ENCODE measurements around the gene LIG1.

Gene LIG1

DNA sequence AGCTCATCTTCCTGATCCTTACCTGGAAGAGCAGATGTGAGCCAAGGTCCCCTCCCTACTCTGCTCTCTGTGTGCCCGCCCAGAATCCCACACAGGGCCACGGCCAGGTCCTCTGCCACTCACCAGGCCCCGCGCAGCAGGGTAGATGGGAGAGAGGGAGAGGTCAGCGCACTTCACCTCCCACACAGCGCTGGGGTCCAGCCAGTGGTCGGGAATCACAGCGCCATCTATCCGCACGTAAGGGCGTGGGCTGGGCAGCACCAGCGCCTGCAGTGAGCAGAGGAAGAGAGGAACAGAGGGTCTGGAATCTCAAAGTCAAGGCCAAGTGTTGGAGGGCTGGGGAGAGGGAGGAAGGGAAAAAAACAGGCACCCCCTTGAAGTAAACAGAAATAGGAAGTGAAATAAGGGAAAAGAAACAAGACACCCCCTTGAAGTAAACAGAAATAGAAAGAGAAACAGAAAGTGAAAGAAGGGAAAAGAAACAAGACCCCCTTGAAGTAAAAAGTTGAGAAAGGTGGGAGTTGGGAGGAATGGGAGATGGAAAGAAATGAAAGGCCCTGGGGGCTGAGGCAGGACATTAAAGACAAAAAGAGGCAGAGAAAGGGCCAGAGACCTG, 52.5 kb downstream of the LIG1 start:
- TF ChIP-seq, protein P1, sequence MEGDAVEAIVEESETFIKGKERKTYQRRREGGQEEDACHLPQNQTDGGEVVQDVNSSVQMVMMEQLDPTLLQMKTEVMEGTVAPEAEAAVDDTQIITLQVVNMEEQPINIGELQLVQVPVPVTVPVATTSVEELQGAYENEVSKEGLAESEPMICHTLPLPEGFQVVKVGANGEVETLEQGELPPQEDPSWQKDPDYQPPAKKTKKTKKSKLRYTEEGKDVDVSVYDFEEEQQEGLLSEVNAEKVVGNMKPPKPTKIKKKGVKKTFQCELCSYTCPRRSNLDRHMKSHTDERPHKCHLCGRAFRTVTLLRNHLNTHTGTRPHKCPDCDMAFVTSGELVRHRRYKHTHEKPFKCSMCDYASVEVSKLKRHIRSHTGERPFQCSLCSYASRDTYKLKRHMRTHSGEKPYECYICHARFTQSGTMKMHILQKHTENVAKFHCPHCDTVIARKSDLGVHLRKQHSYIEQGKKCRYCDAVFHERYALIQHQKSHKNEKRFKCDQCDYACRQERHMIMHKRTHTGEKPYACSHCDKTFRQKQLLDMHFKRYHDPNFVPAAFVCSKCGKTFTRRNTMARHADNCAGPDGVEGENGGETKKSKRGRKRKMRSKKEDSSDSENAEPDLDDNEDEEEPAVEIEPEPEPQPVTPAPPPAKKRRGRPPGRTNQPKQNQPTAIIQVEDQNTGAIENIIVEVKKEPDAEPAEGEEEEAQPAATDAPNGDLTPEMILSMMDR (IDR thresholded peaks at IDR 0.05; ENCODE audit: low read depth, low read length), result no peak
- H3K9me3 ChIP-seq (ENCODE audit: severe bottlenecking), result no peaks in the 10 kb centered on the region
- no peaks in the 10 kb centered on the region for H3K27me3 ChIP-seq (ENCODE audit: insufficient read depth, low read depth, severe bottlenecking)
- no peak for DNase-seq
- H3K36me3 ChIP-seq, result peaks cover 76% of the 10 kb centered on the region
- H3K27ac ChIP-seq, result no peak overlapping the region
- no peak overlapping the region for H3K4me3 ChIP-seq (ENCODE audit: low read depth, low read length)

DNA sequence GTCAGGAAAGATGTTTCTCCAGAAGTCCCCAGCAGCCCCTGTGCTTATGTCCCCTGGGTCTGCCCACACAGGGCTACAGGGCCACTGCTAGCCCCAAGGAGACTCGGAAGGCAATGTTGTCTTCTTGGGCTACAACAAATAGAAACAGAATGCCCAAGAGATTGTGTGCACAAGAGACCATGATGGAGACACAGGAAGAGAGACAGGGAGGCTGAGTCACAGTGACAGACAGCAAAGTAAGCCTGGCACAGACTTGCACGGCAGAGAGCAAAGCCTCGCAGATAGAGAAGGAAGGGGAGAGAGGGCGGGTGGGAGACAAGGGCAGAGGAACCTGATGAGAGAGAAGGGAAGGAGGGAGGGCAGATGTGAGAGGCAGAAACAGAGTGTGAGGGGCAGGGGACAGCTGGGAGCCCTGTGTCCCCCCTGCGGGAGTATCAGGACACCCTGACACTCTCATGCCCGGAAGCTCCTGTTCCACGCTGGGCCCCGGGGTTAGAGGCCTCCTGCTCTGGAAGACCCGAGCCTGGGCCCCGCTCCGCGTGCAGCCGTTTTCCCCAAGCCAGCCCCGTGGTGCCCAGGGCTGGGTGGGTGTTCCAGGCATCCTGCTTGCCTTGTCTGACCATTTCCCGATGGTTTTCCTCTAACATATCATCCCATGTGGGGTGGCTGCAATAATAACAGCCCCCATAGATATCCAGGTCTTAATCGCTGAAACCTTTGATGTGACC, 56.8 kb downstream of the LIG1 start:
- H3K9me3 ChIP-seq (ENCODE audit: severe bottlenecking), result no peaks in the 10 kb centered on the region
- TF ChIP-seq, protein P1 (IDR thresholded peaks at IDR 0.05; ENCODE audit: low read depth, low read length), result no peak
- H3K27ac ChIP-seq, result no peak overlapping the region
- DNase-seq, result no peak
- H3K36me3 ChIP-seq, result peaks cover 39% of the 10 kb centered on the region
- H3K4me3 ChIP-seq (ENCODE audit: low read depth, low read length), result no peak overlapping the region
- H3K27me3 ChIP-seq (ENCODE audit: insufficient read depth, low read depth, severe bottlenecking), result no peaks in the 10 kb centered on the region

DNA sequence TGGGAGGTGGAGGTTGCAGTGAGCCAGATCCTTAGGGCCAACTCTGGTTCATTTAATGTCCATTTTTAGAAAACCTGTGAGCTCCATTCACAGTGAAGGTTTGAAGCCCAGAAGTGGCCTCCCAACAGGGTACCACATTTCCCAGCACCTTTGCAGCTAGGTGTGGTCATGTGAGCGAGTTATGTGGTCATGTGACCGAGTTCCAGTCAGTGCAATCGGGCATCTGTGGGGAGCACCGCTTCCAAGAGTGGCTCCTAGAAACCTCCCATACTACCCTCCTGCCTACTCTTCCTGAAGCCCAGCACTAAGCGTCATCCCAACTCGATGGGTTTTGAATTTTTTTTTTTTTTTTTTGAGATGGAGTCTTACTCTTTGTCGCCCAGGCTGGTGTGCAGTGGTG, 58.9 kb downstream of the LIG1 start:
- Histone ChIP-seq H3K4me3 (ENCODE audit: low read depth, low read length) (no peak overlapping the region), H3K27ac (no peak overlapping the region), H3K9me3 (ENCODE audit: severe bottlenecking) (no peaks in the 10 kb centered on the region), H3K27me3 (ENCODE audit: insufficient read depth, low read depth, severe bottlenecking) (no peaks in the 10 kb centered on the region), H3K36me3 (peaks cover 20% of the 10 kb centered on the region)
- DNase-seq, result no peak
- TF ChIP-seq, protein P1 (IDR thresholded peaks at IDR 0.05; ENCODE audit: low read depth, low read length), result no peak

DNA sequence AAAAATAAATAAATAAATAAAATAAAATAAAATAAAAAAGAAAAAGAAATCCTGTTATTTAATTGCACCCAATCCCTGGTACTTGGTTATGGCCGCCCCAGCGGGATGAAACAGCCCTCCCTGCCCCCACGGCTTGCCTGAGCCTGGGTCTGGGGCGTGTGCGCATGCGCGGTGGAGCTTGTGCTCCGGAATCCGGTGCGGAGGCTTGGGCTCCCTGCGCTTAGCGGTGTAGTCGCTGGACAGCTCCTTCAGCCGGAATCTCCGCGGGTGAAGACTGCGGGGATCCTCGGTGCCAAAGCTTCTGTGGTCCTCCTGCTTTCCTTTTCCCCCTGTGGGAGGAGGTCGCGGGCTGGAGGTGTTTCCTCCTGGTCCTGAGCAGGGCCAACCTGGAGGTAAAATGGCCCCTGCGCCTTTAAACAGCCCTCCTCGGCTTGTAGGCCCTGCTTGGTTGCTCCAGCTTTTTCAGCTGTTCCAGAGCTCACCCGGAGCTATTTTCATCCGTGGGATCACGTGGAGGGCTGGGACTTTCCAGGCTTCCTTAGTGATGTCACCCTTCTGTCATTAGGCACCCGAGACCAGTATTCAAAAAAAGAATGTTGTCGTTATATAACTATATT, 59.7 kb downstream of the LIG1 start, which contains the start of gene PLA2G4C:
Gene PLA2G4C (minus strand): TSS at position 468 of the 617 bp plus-strand sequence. CDS start 4,288 bp downstream, outside the sequence.
- peak; percentile 92 for DNase-seq
- peak within 1 kb of the TSS; percentile 70 for H3K4me3 ChIP-seq (ENCODE audit: low read depth, low read length)

DNA sequence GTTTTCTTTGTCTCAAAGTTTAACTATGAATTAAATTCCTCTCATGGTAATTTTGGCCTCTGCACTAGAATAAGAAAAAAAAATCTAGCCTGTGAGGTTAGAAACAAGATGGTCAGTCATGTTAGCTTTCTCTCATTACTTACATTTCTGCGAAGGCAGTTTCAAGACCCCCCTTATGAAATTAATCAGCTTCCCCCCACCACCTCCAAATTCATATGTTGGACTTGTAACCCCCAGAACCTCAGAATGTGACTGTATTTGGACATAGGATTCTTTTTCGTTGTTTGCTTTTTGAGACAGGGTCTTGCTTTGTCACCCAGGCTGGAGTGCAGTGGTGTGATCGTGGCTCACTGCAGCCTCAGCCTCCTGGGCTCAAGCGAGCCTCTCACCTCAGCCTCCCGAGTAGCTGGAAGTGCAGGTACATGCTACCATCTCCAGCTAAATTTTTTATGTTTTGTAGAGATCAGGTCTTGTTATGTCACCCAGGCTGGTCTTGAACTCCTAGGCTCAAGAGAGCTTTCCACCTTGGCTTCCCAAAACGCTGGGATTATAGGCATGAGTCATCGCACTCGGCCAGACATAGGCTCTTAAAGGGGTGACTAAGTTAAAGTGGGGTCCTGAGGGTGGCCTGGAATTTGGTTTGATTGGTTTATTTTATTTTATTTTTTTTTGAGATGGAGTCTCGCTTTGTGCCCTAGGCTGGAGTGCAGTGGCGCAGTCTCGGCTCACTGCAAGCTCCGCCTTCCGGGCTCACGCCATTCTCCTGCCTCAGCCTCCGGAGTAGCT, 61.0 kb downstream of the LIG1 start:
- Histone ChIP-seq H3K4me3 (ENCODE audit: low read depth, low read length) (no peak overlapping the region), H3K27ac (no peak overlapping the region), H3K27me3 (ENCODE audit: insufficient read depth, low read depth, severe bottlenecking) (no peaks in the 10 kb centered on the region), H3K9me3 (ENCODE audit: severe bottlenecking) (no peaks in the 10 kb centered on the region), H3K36me3 (peaks cover 2% of the 10 kb centered on the region)
- TF ChIP-seq, protein P1 (IDR thresholded peaks at IDR 0.05; ENCODE audit: low read depth, low read length), result no peak
- DNase-seq, result no peak

More for the DNA sequence above, 59.7 kb downstream of the LIG1 start, which contains the start of gene PLA2G4C:
- TF ChIP-seq, protein P1 (IDR thresholded peaks at IDR 0.05; ENCODE audit: low read depth, low read length), result no peak
- Histone ChIP-seq H3K27me3 (ENCODE audit: insufficient read depth, low read depth, severe bottlenecking) (no peaks in the 10 kb centered on the region), H3K9me3 (ENCODE audit: severe bottlenecking) (no peaks in the 10 kb centered on the region), H3K36me3 (peaks cover 13% of the 10 kb centered on the region), H3K27ac (peak within 1 kb of the TSS; percentile 83)

Measured in WERI-Rb-1 (cell line).